GM12801 (cell line): ENCODE measurements around the gene NOA1.

Source experiments
- CTCF ChIP-seq: IDR thresholded peaks from one replicate; pipeline ENCODE4 v1.5.1; 2011; ENCODE audit warnings: control low read depth; ENCODE audit not compliant: insufficient read length; ENCODE audit errors: extremely low read depth

Gene NOA1

GRCh38 chr4:56977321-56978012 lies at the start of gene NOA1:
Gene NOA1, minus strand, starts transcription at chr4:56977606. Its CDS starts 21 bp downstream, at chr4:56977585.
- no peak for TF ChIP-seq CTCF

GRCh38 chr4:57023104-57023503 lies 45.7 kb upstream of the NOA1 start:
- no peak for TF ChIP-seq CTCF

GRCh38 chr4:57020467-57021101 lies 43.2 kb upstream of the NOA1 start:
- TF ChIP-seq CTCF: no peak

- TF ChIP-seq CTCF: no peak
Measured at GRCh38 chr4:57018980-57019379, 41.6 kb upstream of the NOA1 start.

GRCh38 chr4:57013543-57014120 lies 36.2 kb upstream of the NOA1 start:
- no peak for TF ChIP-seq CTCF

- TF ChIP-seq CTCF: no peak
Measured at GRCh38 chr4:56999751-57000150, 22.3 kb upstream of the NOA1 start.

- TF ChIP-seq CTCF: no peak
Measured at GRCh38 chr4:56995525-56995924, 18.1 kb upstream of the NOA1 start.
